Measurements from ENCODE around the gene TMEM117.
A peak's percentile ranks its signal among the peaks of the same experiment; 100 is the strongest.

Gene TMEM117

GRCh38 chr12:43835656-43836474, at the start of gene TMEM117:
Gene TMEM117, plus strand, starts transcription at chr12:43836081.
- DNase-seq, result peak; percentile 40

GRCh38 chr12:43786899-43787693, 48.8 kb upstream of the TMEM117 start:
- DNase-seq, result no peak

GRCh38 chr12:43789941-43790340, 45.9 kb upstream of the TMEM117 start:
- DNase-seq, result no peak

- DNase-seq, result no peak
Observed at GRCh38 chr12:43795716-43796280, 40.1 kb upstream of the TMEM117 start.

GRCh38 chr12:43797561-43798217, 38.2 kb upstream of the TMEM117 start:
- DNase-seq, result no peak

- DNase-seq, result no peak
Observed at GRCh38 chr12:43805149-43805859, 30.6 kb upstream of the TMEM117 start.

- peak; percentile 81 for DNase-seq
Observed at GRCh38 chr12:43805860-43806736, 29.8 kb upstream of the TMEM117 start, which contains the start of gene TWF1. Gene TWF1, minus strand, starts transcription at chr12:43806317. Its CDS starts 72 bp downstream, at chr12:43806245.

- DNase-seq, result no peak
Observed at GRCh38 chr12:43806737-43807072, 29.2 kb upstream of the TMEM117 start.

- DNase-seq, result no peak
Observed at GRCh38 chr12:43807386-43807785, 28.5 kb upstream of the TMEM117 start.

- no peak for DNase-seq
Observed at GRCh38 chr12:43812057-43812456, 23.8 kb upstream of the TMEM117 start.

GRCh38 chr12:43812926-43813325, 23.0 kb upstream of the TMEM117 start:
- no peak for DNase-seq

- no peak for DNase-seq
Observed at GRCh38 chr12:43815416-43815815, 20.5 kb upstream of the TMEM117 start.

- DNase-seq, result no peak
Observed at GRCh38 chr12:43816168-43816567, 19.7 kb upstream of the TMEM117 start.

GRCh38 chr12:43824207-43824775, 11.6 kb upstream of the TMEM117 start:
- no peak for DNase-seq

- no peak for DNase-seq
Observed at GRCh38 chr12:43826681-43827080, 9.2 kb upstream of the TMEM117 start.

GRCh38 chr12:43827093-43827492, 8.8 kb upstream of the TMEM117 start:
- DNase-seq, result no peak

- no peak for DNase-seq
Observed at GRCh38 chr12:43832463-43833168, 3.3 kb upstream of the TMEM117 start.

GRCh38 chr12:43835264-43835655, 621 bp upstream of the TMEM117 start:
- DNase-seq, result no peak

- no peak for DNase-seq
Observed at GRCh38 chr12:43836475-43836989, 651 bp downstream of the TMEM117 start.

GRCh38 chr12:43840338-43840737, 4.5 kb downstream of the TMEM117 start:
- no peak for DNase-seq
